ENCODE data around the gene SMARCA1.

DNA sequence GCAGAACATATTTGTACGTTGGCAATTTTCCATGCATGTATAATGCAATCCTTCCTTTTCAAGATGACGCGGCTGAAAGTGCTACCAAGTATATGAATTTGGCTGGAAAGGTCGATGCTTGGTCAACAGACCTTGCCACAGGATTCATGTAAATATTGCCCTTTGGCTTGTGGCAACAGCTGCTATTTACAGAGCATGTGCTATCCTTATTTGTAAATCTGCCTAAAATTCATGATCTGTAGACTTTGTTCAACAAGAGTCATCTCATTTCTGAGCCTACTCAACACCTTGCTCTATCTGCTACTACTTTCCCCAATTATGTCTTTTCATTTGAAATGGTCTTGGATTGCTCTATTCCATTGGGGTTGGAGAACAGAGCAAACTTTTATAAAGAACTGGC lies 1.9 kb upstream of the SMARCA1 start:
- TF ChIP-seq, protein P1, sequence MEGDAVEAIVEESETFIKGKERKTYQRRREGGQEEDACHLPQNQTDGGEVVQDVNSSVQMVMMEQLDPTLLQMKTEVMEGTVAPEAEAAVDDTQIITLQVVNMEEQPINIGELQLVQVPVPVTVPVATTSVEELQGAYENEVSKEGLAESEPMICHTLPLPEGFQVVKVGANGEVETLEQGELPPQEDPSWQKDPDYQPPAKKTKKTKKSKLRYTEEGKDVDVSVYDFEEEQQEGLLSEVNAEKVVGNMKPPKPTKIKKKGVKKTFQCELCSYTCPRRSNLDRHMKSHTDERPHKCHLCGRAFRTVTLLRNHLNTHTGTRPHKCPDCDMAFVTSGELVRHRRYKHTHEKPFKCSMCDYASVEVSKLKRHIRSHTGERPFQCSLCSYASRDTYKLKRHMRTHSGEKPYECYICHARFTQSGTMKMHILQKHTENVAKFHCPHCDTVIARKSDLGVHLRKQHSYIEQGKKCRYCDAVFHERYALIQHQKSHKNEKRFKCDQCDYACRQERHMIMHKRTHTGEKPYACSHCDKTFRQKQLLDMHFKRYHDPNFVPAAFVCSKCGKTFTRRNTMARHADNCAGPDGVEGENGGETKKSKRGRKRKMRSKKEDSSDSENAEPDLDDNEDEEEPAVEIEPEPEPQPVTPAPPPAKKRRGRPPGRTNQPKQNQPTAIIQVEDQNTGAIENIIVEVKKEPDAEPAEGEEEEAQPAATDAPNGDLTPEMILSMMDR (conservative IDR thresholded peaks at IDR 0.05 in 1 of 2, IDR thresholded peaks at IDR 0.05 in 1 of 2; ENCODE audit: low read depth in 1 of 2, low read length in 2 of 2): no peak
- no peak for TF ChIP-seq EZH2 (IDR thresholded peaks at IDR 0.05; ENCODE audit: low read length, missing control alignments)

Measured in fibroblast of lung (primary cell).